ENCODE data around the gene C16orf54. TPM values are rescaled to one million over a fixed set of nuclear protein-coding genes. Genes with fewer than 3 reads are reported as not detected.
"Not testable (repeated sequence)": the region's sequence is repeated elsewhere in the genome, so short reads cannot be mapped to it uniquely, and the experiment has no call there.

C16orf54 gene
- total RNA-seq, 4 donors from 2014 or later, result 2.2 to 9.9 (median 3.6) TPM

- no peak for TF ChIP-seq POLR2A (IDR thresholded peaks at IDR 0.05)
- TF ChIP-seq, protein P1, sequence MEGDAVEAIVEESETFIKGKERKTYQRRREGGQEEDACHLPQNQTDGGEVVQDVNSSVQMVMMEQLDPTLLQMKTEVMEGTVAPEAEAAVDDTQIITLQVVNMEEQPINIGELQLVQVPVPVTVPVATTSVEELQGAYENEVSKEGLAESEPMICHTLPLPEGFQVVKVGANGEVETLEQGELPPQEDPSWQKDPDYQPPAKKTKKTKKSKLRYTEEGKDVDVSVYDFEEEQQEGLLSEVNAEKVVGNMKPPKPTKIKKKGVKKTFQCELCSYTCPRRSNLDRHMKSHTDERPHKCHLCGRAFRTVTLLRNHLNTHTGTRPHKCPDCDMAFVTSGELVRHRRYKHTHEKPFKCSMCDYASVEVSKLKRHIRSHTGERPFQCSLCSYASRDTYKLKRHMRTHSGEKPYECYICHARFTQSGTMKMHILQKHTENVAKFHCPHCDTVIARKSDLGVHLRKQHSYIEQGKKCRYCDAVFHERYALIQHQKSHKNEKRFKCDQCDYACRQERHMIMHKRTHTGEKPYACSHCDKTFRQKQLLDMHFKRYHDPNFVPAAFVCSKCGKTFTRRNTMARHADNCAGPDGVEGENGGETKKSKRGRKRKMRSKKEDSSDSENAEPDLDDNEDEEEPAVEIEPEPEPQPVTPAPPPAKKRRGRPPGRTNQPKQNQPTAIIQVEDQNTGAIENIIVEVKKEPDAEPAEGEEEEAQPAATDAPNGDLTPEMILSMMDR (IDR thresholded peaks at IDR 0.05), result peak in 1 of 6 experiments; percentile 15
- peaks cover 0 to 39% (median 17%) of the 10 kb centered on the region in 4 donors for H3K4me1 ChIP-seq
Observed at GRCh38 chr16:29737713-29738112, 8.1 kb downstream of the C16orf54 start.

GRCh38 chr16:29736764-29737163 is 9.0 kb downstream of the C16orf54 start:
- peaks cover 0 to 39% (median 16%) of the 10 kb centered on the region in 4 donors for H3K4me1 ChIP-seq
- TF ChIP-seq, protein P1 (IDR thresholded peaks at IDR 0.05), result no peak
- peak in 1 of 2 donors; percentile 24 for TF ChIP-seq POLR2A (IDR thresholded peaks at IDR 0.05)
- no peaks in the 10 kb centered on the region for H3K27me3 ChIP-seq
- peak overlapping the region in 1 of 4 donors; percentile 31 for H3K27ac ChIP-seq
- DNase-seq, result peak in 1 of 3 donors; percentile 66
- H3K4me3 ChIP-seq, result peak overlapping the region in 1 of 4 donors; percentile 42
- H3K9me3 ChIP-seq, result no peaks in the 10 kb centered on the region
- no peaks in the 10 kb centered on the region for H3K36me3 ChIP-seq

More at GRCh38 chr16:29737713-29738112, 8.1 kb downstream of the C16orf54 start:
- Histone ChIP-seq H3K27ac (peak overlapping the region in 2 of 4 donors; percentile 25 to 65), H3K36me3 (no peaks in the 10 kb centered on the region), H3K27me3 (no peaks in the 10 kb centered on the region), H3K9me3 (no peaks in the 10 kb centered on the region), H3K4me3 (no peak overlapping the region)
- peak in 1 of 3 donors; percentile 40 for DNase-seq

DNA sequence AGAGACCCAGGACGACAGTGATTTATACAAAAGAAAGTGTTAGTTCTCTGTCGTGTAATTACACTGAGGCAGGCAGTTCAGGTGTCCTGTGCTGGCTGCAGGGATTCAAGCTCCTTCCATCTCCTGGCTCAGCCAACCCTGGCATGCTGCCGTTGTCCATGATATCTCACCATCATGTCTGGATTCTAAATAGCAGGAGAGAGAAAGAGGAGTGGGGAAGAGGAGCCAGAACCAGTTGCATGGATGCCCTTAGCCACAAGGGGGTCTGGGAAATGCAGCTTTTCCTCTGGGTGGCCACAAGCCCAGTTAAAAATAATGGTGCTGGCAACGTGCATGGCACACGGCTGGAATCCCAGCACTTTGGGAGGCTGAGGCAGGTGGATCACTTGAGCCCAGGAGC is 9.7 kb downstream of the C16orf54 start:
- no peak for DNase-seq
- TF ChIP-seq, protein P1 (IDR thresholded peaks at IDR 0.05), result no peak
- no peak for TF ChIP-seq POLR2A (IDR thresholded peaks at IDR 0.05)
- H3K27ac ChIP-seq, result peak overlapping the region in 2 of 4 donors; percentile 31 to 64
- H3K27me3 ChIP-seq, result no peaks in the 10 kb centered on the region
- no peaks in the 10 kb centered on the region for H3K9me3 ChIP-seq
- H3K4me3 ChIP-seq, result peak overlapping the region in 1 of 4 donors; percentile 42
- H3K4me1 ChIP-seq, result peaks cover 0 to 37% (median 17%) of the 10 kb centered on the region in 4 donors
- no peaks in the 10 kb centered on the region for H3K36me3 ChIP-seq

- peak in 1 of 3 donors; percentile 2 for DNase-seq
- Histone ChIP-seq H3K9me3 (no peaks in the 10 kb centered on the region), H3K4me3 (no peak overlapping the region), H3K27ac (no peak overlapping the region), H3K27me3 (no peaks in the 10 kb centered on the region), H3K4me1 (peaks cover 0 to 28% (median 19%) of the 10 kb centered on the region in 4 donors), H3K36me3 (no peaks in the 10 kb centered on the region)
- TF ChIP-seq, protein P1 (IDR thresholded peaks at IDR 0.05), result no peak
- TF ChIP-seq POLR2A (IDR thresholded peaks at IDR 0.05), result no peak
Observed at GRCh38 chr16:29734786-29735185, 11.0 kb downstream of the C16orf54 start.

GRCh38 chr16:29731768-29732601 is 13.8 kb downstream of the C16orf54 start:
- H3K9me3 ChIP-seq, H3K4me1 ChIP-seq, H3K36me3 ChIP-seq, H3K27me3 ChIP-seq, H3K4me3 ChIP-seq, H3K27ac ChIP-seq: not testable (repeated sequence)
- peak in 1 of 3 donors; percentile 48 for DNase-seq

- TF ChIP-seq, protein P1 (IDR thresholded peaks at IDR 0.05), result no peak
- TF ChIP-seq POLR2A (IDR thresholded peaks at IDR 0.05), result no peak
- H3K4me3 ChIP-seq, result no peak overlapping the region
- peak in 1 of 3 donors; percentile 54 for DNase-seq
- H3K27me3 ChIP-seq, result no peaks in the 10 kb centered on the region
- peaks cover 0 to 5% (median 0%) of the 10 kb centered on the region in 4 donors for H3K4me1 ChIP-seq
- H3K36me3 ChIP-seq, result no peaks in the 10 kb centered on the region
- H3K9me3 ChIP-seq, result no peaks in the 10 kb centered on the region
- H3K27ac ChIP-seq, result peak overlapping the region in 1 of 4 donors; percentile 58
Observed at GRCh38 chr16:29730649-29731048, 15.1 kb downstream of the C16orf54 start.
